Neural crest cell (in vitro differentiated cells): Measurements from ENCODE around the gene BRD3. TPM values are rescaled to one million over a fixed set of nuclear protein-coding genes. Genes with fewer than 3 reads are reported as not detected.
A peak's percentile ranks its signal among the peaks of the same experiment; 100 is the strongest.

Experiments used
- DNase-seq: peaks from one replicate; pipeline ENCODE4 v3.0.0; 2021; ENCODE audit warnings: low read depth, mixed read lengths, low spot score
- H3K27ac Mint-ChIP-seq: one replicate; pipeline ENCODE4 v1.8.0; 2021; ENCODE audit warnings: mild to moderate bottlenecking, mixed read lengths; ENCODE audit not compliant: unreplicated experiment
- H3K27me3 Mint-ChIP-seq: 2 replicates; pipeline ENCODE4 v1.8.0; 2021; ENCODE audit warnings: low read depth, mild to moderate bottlenecking, mixed read lengths
- H3K36me3 Mint-ChIP-seq: 2 replicates; pipeline ENCODE4 v1.8.0; 2021; ENCODE audit warnings: low read depth, mild to moderate bottlenecking, mixed read lengths
- H3K4me1 Mint-ChIP-seq: 2 replicates; pipeline ENCODE4 v1.8.0; 2021; ENCODE audit warnings: mixed read lengths
- H3K4me3 Mint-ChIP-seq: one replicate; pipeline ENCODE4 v1.8.0; 2021; ENCODE audit warnings: mild to moderate bottlenecking, mixed read lengths
- H3K9me3 Mint-ChIP-seq: 2 replicates; pipeline ENCODE4 v1.8.0; 2021; ENCODE audit warnings: mixed read lengths
- CTCF ChIP-seq: fragments of 200-600 bp; sonication (generic); conservative IDR thresholded peaks from 2 replicates; pipeline ENCODE4 v1.5.0; 2021; ENCODE audit warnings: antibody characterized with exemption, mild to moderate bottlenecking
- total RNA-seq: library from RNA; stranded (reverse); gene quantifications from 2 replicates; pipeline ENCODE4 v1.2.1, GENCODE V29; 2021

The BRD3 gene
- total RNA-seq, 1 donor from 2014 or later, result 73.2 TPM

- Mint-ChIP-seq H3K36me3 (no peaks in the 10 kb centered on the region), H3K27ac (no peak overlapping the region), H3K27me3 (no peaks in the 10 kb centered on the region), H3K4me3 (peak overlapping the region; percentile 87), H3K9me3 (no peaks in the 10 kb centered on the region), H3K4me1 (peaks cover 26% of the 10 kb centered on the region)
- peak; percentile 55 for TF ChIP-seq CTCF
- peak; percentile 60 for DNase-seq
These were observed 74.8 kb downstream of the BRD3 start for GRCh38 chr9:133992780-133993634.

- peak; percentile 60 for DNase-seq
- H3K4me3 Mint-ChIP-seq, result peak within 1 kb of the TSS; percentile 98
- H3K27ac Mint-ChIP-seq, result no peak within 1 kb of the TSS
- peaks cover 30% of the 10 kb centered on the region for H3K4me1 Mint-ChIP-seq
- no peaks in the 10 kb centered on the region for H3K36me3 Mint-ChIP-seq
- H3K27me3 Mint-ChIP-seq, result no peaks in the 10 kb centered on the region
- no peaks in the 10 kb centered on the region for H3K9me3 Mint-ChIP-seq
- no peak for TF ChIP-seq CTCF
These were observed 75.7 kb downstream of the BRD3 start, which contains the start of gene VAV2 for GRCh38 chr9:133991964-133992779. Gene VAV2 (minus strand): TSS chr9:133992324. CDS start chr9:133992278, 46 bp downstream.

GRCh38 chr9:133991214-133991921 is 76.5 kb downstream of the BRD3 start:
- Mint-ChIP-seq H3K9me3 (no peaks in the 10 kb centered on the region), H3K27ac (peak overlapping the region; percentile 92), H3K36me3 (no peaks in the 10 kb centered on the region), H3K4me1 (peaks cover 36% of the 10 kb centered on the region), H3K27me3 (no peaks in the 10 kb centered on the region), H3K4me3 (peak overlapping the region; percentile 98)
- no peak for TF ChIP-seq CTCF
- no peak for DNase-seq

- Mint-ChIP-seq H3K4me3 (peak overlapping the region; percentile 98), H3K27me3 (no peaks in the 10 kb centered on the region), H3K27ac (peak overlapping the region; percentile 92), H3K36me3 (no peaks in the 10 kb centered on the region), H3K4me1 (peaks cover 44% of the 10 kb centered on the region), H3K9me3 (no peaks in the 10 kb centered on the region)
- no peak for TF ChIP-seq CTCF
- DNase-seq, result peak; percentile 61
These were observed 77.2 kb downstream of the BRD3 start for GRCh38 chr9:133990366-133991213.
